ENCODE data around the gene IQSEC1.

Gene IQSEC1

GRCh38 chr3:13068269-13069010 lies 4.8 kb downstream of the IQSEC1 start:
- no peak for DNase-seq (ENCODE audit: low read depth)

DNA sequence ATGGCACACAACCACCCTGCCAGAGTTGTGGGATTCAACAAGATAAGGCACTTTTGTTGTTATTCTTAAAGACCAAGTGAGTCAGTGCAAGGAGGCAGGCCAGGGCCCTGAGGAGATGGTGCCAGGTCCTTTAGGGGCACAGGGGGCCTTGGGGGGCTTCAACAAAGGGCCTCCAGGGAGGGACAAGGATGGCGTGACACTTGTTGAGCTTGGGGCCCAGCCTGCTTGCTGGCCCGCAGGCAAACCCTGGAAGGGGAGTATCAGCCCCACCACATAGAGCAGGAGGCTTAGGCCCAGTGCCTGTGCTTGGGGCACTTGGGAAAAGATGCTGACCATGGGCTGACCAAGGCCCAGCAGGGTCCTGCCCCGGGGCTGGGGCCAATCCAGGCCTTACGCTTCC lies 5.5 kb downstream of the IQSEC1 start:
- DNase-seq (ENCODE audit: low read depth) = no peak

DNA sequence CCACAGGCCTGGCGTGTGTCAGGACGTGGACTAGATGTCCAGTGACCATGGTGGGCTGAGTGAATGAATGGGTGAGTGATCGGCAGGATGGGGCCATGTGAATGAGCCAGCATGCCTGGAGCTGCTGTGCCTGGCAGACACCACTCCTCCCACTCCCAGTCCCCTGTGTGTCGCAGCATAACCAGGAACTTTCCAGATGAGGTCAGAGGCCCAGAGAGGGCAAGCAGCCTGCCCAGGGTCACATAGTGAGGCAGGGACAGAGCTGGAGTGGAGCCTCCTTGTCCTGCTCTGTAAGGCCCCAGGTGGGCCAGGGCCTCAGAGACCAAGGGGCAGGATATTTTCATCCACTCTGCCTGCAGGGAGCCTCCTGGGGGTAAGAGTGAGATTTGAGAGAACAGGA lies 6.4 kb downstream of the IQSEC1 start:
- no peak for DNase-seq (ENCODE audit: low read depth)

- DNase-seq (ENCODE audit: low read depth) = no peak
Observed at GRCh38 chr3:13066236-13066635, 7.0 kb downstream of the IQSEC1 start.

DNA sequence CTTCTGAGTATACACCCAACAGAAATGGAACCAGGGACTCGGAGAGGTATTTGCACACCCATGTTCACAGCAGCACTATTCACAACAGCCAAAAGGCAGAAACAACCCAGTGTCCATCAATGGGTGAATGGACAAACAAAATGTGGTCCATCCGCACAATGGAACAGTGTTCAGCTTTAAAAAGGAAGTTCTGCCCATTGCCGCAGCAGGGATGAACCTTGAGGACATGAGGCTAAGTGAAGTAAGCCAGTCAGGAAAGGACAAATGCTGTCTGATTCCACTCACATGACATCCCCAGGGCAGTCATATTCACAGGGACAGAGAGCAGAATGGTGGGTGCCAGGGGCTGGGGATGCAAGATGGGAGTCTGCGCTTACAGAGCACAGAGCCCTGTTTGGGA lies 7.5 kb downstream of the IQSEC1 start:
- DNase-seq (ENCODE audit: low read depth) = no peak

DNA sequence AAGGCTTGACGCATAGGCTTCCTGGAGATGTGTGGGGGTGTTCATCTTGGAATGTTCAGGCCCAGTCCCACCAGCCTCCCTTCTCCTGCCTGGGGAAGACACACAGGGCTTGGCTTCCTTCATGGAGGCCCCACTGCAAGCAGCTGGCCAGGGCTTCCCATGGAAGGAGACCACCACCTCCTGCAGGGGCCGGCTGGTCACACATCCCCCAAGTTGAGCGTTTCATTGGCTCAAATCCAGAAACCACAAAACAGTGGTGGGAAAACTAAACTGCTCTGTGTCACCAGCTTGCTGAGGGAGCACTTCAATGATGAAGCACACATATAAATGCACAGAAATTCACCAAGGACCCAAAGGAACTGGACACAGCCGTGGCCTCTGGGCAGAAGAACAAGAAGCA lies 8.3 kb downstream of the IQSEC1 start:
- DNase-seq (ENCODE audit: low read depth) = no peak

DNA sequence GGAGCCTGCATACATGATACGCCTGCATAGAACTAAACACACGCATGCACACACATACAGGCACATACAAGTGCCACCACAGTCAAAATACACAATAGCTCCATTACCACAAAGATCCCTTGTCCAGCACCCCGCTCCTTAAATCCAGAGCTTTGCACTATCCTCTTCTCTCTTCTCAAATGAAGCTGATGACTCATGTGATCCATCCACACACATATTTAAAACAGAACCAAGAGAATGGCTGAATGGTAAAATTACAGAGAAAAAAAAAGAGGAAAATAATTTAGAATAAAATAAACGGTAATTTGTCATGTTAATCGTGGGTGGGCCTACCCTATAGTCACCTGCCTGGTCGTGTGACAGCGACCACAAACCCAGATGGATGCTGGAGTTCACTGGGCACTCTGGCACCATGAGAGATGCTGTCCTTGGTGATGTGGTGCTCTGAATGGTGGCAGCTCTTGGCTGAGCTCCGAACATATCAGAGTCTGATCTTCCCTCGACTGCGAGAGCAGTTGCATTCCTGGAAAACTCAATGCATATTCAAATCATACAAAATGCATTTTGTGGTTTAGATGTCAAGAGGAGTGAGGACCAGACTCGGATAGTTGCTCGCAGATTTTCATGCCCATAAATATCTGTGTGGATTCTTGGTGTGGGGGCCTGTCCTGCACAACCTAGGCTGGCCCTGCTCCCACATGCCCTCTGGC lies 8.9 kb downstream of the IQSEC1 start:
- DNase-seq (ENCODE audit: low read depth) = no peak

- no peak for DNase-seq (ENCODE audit: low read depth)
Observed at GRCh38 chr3:13063225-13063624, 10.0 kb downstream of the IQSEC1 start.

- DNase-seq (ENCODE audit: low read depth) = no peak
Observed at GRCh38 chr3:13062647-13063046, 10.6 kb downstream of the IQSEC1 start.

- DNase-seq (ENCODE audit: low read depth) = no peak
Observed at GRCh38 chr3:13060341-13060910, 12.8 kb downstream of the IQSEC1 start.

GRCh38 chr3:13058346-13059120 lies 14.7 kb downstream of the IQSEC1 start:
- DNase-seq (ENCODE audit: low read depth) = no peak

- no peak for DNase-seq (ENCODE audit: low read depth)
Observed at GRCh38 chr3:13057282-13058040, 15.8 kb downstream of the IQSEC1 start.

GRCh38 chr3:13055634-13056033 lies 17.6 kb downstream of the IQSEC1 start:
- DNase-seq (ENCODE audit: low read depth) = no peak

- no peak for DNase-seq (ENCODE audit: low read depth)
Observed at GRCh38 chr3:13054341-13055285, 18.6 kb downstream of the IQSEC1 start.

GRCh38 chr3:13053893-13054292 lies 19.3 kb downstream of the IQSEC1 start:
- no peak for DNase-seq (ENCODE audit: low read depth)

GRCh38 chr3:13053420-13053819 lies 19.8 kb downstream of the IQSEC1 start:
- DNase-seq (ENCODE audit: low read depth) = no peak

- no peak for DNase-seq (ENCODE audit: low read depth)
Observed at GRCh38 chr3:13052191-13052820, 20.9 kb downstream of the IQSEC1 start.

GRCh38 chr3:13051581-13051980 lies 21.6 kb downstream of the IQSEC1 start:
- DNase-seq (ENCODE audit: low read depth) = no peak

- no peak for DNase-seq (ENCODE audit: low read depth)
Observed at GRCh38 chr3:13051066-13051465, 22.2 kb downstream of the IQSEC1 start.

- DNase-seq (ENCODE audit: low read depth) = no peak
Observed at GRCh38 chr3:13050446-13050845, 22.8 kb downstream of the IQSEC1 start.

Measured in activated T-cell treated with anti-CD3 and anti-CD28 coated beads for 1 hour (primary cell).